GM18502 (cell line): ENCODE measurements around the gene PRICKLE4.

Source experiments
- ATAC-seq: cut with Tn5 transposase; IDR thresholded peaks from one replicate; pipeline ENCODE4 v1.9.1; 2021; ENCODE audit warnings: mild to moderate bottlenecking; ENCODE audit not compliant: unreplicated experiment, poor library complexity

Gene PRICKLE4

GRCh38 chr6:41832263-41832662 lies 51.7 kb downstream of the PRICKLE4 start:
- ATAC-seq, result no peak

GRCh38 chr6:41836022-41836659 lies 55.6 kb downstream of the PRICKLE4 start:
- ATAC-seq, result no peak

GRCh38 chr6:41836660-41837052 lies 56.1 kb downstream of the PRICKLE4 start:
- ATAC-seq, result no peak
